ENCODE data around the gene ZNF497. TPM values are rescaled to one million over a fixed set of nuclear protein-coding genes. Genes with fewer than 3 reads are reported as not detected.

Gene ZNF497
- total and polyA plus RNA-seq, 9 of the 15 experiments (the other 6 are each of a cell fraction or from before 2014, with no cell fraction given), result 0.06 to 0.98 (median 0.44) TPM; not detected in 1

DNA sequence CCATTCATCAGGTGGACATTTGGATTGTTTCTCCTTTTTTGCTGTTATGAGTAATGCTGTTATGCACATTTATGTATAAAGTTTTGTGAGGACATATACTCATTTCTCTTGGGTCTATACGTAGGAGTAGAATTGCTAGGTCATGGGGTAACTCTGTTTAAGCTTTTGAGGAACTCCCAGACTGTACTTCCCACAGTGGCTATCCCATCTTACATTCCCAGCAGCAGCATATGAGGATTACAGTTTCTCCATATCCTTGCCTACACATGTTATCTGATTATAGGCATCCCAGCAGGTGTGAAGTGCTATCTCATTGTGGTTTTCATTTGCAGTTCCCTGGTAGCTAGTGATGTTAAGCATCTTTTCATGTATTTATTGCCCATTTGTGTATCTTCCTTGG is 29.9 kb downstream of the ZNF497 start (continued):
- TF ChIP-seq, protein P1, sequence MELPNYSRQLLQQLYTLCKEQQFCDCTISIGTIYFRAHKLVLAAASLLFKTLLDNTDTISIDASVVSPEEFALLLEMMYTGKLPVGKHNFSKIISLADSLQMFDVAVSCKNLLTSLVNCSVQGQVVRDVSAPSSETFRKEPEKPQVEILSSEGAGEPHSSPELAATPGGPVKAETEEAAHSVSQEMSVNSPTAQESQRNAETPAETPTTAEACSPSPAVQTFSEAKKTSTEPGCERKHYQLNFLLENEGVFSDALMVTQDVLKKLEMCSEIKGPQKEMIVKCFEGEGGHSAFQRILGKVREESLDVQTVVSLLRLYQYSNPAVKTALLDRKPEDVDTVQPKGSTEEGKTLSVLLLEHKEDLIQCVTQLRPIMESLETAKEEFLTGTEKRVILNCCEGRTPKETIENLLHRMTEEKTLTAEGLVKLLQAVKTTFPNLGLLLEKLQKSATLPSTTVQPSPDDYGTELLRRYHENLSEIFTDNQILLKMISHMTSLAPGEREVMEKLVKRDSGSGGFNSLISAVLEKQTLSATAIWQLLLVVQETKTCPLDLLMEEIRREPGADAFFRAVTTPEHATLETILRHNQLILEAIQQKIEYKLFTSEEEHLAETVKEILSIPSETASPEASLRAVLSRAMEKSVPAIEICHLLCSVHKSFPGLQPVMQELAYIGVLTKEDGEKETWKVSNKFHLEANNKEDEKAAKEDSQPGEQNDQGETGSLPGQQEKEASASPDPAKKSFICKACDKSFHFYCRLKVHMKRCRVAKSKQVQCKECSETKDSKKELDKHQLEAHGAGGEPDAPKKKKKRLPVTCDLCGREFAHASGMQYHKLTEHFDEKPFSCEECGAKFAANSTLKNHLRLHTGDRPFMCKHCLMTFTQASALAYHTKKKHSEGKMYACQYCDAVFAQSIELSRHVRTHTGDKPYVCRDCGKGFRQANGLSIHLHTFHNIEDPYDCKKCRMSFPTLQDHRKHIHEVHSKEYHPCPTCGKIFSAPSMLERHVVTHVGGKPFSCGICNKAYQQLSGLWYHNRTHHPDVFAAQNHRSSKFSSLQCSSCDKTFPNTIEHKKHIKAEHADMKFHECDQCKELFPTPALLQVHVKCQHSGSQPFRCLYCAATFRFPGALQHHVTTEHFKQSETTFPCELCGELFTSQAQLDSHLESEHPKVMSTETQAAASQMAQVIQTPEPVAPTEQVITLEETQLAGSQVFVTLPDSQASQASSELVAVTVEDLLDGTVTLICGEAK (IDR thresholded peaks at IDR 0.05), result peak; percentile 91
- TF ChIP-seq, protein P1 (CRISPR knock-in tag; IDR thresholded peaks at IDR 0.05), result peak; percentile 94

All from K562 (cell line).